ENCODE data around the gene PHF14. TPM values are rescaled to one million over a fixed set of nuclear protein-coding genes. Genes with fewer than 3 reads are reported as not detected.

Gene PHF14
- total RNA-seq, 1 experiment from 2014 or later, result 182 TPM

DNA sequence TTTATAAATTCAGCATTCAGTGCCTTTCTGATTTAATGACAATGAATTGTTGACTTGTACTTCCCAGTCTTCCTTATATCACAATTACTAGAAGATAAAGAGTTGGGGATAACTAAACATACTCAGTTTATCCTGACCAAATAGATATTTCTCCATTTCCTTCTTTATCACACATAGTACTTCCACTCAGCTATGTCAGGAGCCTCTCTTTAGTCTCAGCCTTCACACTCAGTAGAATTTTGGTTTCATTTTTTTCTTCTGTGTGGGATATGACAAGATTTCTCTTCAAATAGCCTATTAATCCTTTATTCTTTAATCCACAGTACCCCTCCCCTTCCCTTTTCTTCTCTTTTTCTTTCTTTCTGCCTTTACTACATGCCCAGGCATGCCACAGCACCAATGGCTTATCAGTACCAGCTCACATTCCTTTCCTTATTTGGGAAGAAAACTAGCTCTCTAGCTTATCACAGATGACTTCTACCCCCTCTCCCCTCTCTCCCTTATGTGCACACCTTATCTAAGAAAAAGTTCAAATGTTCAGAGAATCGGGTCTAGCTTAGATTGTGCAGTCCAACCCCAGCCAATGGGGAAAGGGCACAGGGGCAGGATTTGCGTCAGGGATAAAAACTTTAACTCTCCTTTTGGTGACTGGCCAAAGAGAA lies 109.0 kb downstream of the PHF14 start:
- Histone ChIP-seq H3K36me3 (ENCODE audit: insufficient read depth, low read length) (peaks cover 18% of the 10 kb centered on the region; the same call in 1 of the 2 replicates), H3K4me1 (ENCODE audit: low read length) (no peaks in the 10 kb centered on the region), H3K9me3 (ENCODE audit: low read length) (no peaks in the 10 kb centered on the region), H3K9me2 (replicated peaks; ENCODE audit: insufficient read depth, low read length) (no peaks in the 10 kb centered on the region; the same call in 1 of the 2 replicates), H3K4me3 (ENCODE audit: low read length) (no peak overlapping the region), H2AFZ (ENCODE audit: low read length) (no peak overlapping the region), H3K27ac (ENCODE audit: low read length) (no peak overlapping the region), H3K79me2 (ENCODE audit: low read length) (peaks cover 24% of the 10 kb centered on the region), H4K20me1 (ENCODE audit: insufficient read depth, low read depth, low read length) (no peaks in the 10 kb centered on the region), H3K27me3 (ENCODE audit: low read length) (no peaks in the 10 kb centered on the region), H3K9ac (ENCODE audit: low read length) (no peak overlapping the region), H3K4me2 (ENCODE audit: low read depth, low read length, poor library complexity, severe bottlenecking) (no peak overlapping the region)
- no peak for DNase-seq

DNA sequence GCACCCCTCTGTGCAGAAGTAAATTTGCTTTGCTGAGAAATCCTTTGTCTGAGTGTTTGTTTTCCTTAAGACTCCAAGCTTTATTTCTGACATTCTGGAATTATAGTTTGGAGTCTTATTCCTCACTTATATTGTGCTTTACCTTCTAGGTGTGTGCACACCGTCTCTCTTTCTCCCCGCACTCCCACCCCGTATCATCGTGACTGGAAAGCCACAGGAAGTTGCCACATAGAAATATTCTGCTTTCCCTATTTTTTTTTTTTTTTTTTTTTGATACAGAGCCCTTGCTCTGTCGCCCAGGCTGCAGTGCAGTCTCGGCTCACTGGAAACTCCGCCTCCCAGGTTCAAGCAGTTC lies 109.5 kb downstream of the PHF14 start:
- Histone ChIP-seq H3K9me3 (ENCODE audit: low read length) (no peaks in the 10 kb centered on the region), H3K9me2 (replicated peaks; ENCODE audit: insufficient read depth, low read length) (no peaks in the 10 kb centered on the region; the same call in 1 of the 2 replicates), H3K9ac (ENCODE audit: low read length) (no peak overlapping the region), H3K27me3 (ENCODE audit: low read length) (no peaks in the 10 kb centered on the region), H3K4me3 (ENCODE audit: low read length) (no peak overlapping the region), H3K4me1 (ENCODE audit: low read length) (no peaks in the 10 kb centered on the region), H3K79me2 (ENCODE audit: low read length) (peaks cover 21% of the 10 kb centered on the region), H3K27ac (ENCODE audit: low read length) (no peak overlapping the region), H3K36me3 (ENCODE audit: insufficient read depth, low read length) (peaks cover 22% of the 10 kb centered on the region; the same call in 1 of the 2 replicates), H3K4me2 (ENCODE audit: low read depth, low read length, poor library complexity, severe bottlenecking) (no peak overlapping the region), H2AFZ (ENCODE audit: low read length) (no peak overlapping the region), H4K20me1 (ENCODE audit: insufficient read depth, low read depth, low read length) (no peaks in the 10 kb centered on the region)
- DNase-seq, result no peak

DNA sequence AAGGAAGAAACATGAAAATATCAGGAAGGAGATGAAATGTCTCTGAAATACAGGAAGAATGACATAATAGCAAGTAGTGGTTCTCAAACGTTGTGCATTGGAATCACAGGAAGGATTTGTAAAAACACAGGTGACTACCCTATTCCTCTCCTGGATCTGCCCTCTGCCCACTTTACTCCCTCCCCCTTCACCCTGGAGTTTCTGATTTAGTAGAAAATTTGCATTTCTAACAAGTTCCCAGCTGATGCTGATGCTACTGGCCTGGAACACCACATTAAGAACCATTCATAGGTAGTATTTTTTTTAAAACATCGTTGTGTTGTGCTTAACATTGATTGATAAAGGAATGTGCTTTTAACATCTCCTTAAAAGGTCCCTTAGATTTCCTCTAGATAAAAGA lies 130.9 kb downstream of the PHF14 start:
- Histone ChIP-seq H3K4me3 (ENCODE audit: low read length) (no peak overlapping the region), H3K79me2 (ENCODE audit: low read length) (peaks cover 20% of the 10 kb centered on the region), H3K9me2 (replicated peaks; ENCODE audit: insufficient read depth, low read length) (no peaks in the 10 kb centered on the region), H3K9me3 (ENCODE audit: low read length) (no peaks in the 10 kb centered on the region), H3K27me3 (ENCODE audit: low read length) (no peaks in the 10 kb centered on the region), H3K9ac (ENCODE audit: low read length) (no peak overlapping the region), H3K36me3 (ENCODE audit: insufficient read depth, low read length) (peaks cover 48% of the 10 kb centered on the region), H3K27ac (ENCODE audit: low read length) (no peak overlapping the region), H3K4me2 (ENCODE audit: low read depth, low read length, poor library complexity, severe bottlenecking) (no peak overlapping the region), H3K4me1 (ENCODE audit: low read length) (peaks cover 25% of the 10 kb centered on the region), H2AFZ (ENCODE audit: low read length) (no peak overlapping the region), H4K20me1 (ENCODE audit: insufficient read depth, low read depth, low read length) (no peaks in the 10 kb centered on the region)
- DNase-seq, result no peak

DNA sequence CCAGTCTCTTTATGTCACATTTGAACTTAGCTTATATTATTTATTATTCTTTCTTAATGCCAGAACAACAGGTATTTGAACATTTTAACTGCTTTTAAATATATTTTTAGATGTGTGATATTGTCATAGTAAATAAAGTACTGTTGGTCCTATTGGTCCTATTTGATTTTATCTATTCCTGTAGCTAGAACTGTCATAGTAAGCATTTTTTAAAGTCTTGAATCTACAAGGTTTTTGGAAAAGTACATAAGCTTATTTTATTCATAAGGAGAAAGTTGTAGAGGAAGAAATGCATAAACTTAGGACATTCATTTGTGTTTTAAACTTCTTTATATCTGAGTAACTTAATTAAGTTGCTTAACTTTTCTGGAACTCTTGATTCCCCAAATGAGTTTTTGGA lies 136.0 kb downstream of the PHF14 start:
- Histone ChIP-seq H3K79me2 (ENCODE audit: low read length) (peaks cover 16% of the 10 kb centered on the region), H3K9me2 (replicated peaks; ENCODE audit: insufficient read depth, low read length) (no peaks in the 10 kb centered on the region), H4K20me1 (ENCODE audit: insufficient read depth, low read depth, low read length) (no peaks in the 10 kb centered on the region), H3K9ac (ENCODE audit: low read length) (no peak overlapping the region), H3K4me3 (ENCODE audit: low read length) (no peak overlapping the region), H3K4me2 (ENCODE audit: low read depth, low read length, poor library complexity, severe bottlenecking) (no peak overlapping the region), H3K9me3 (ENCODE audit: low read length) (no peaks in the 10 kb centered on the region), H3K36me3 (ENCODE audit: insufficient read depth, low read length) (peaks cover 35% of the 10 kb centered on the region), H2AFZ (ENCODE audit: low read length) (no peak overlapping the region), H3K27me3 (ENCODE audit: low read length) (no peaks in the 10 kb centered on the region), H3K4me1 (ENCODE audit: low read length) (peaks cover 1% of the 10 kb centered on the region), H3K27ac (ENCODE audit: low read length) (no peak overlapping the region)
- no peak for DNase-seq

DNA sequence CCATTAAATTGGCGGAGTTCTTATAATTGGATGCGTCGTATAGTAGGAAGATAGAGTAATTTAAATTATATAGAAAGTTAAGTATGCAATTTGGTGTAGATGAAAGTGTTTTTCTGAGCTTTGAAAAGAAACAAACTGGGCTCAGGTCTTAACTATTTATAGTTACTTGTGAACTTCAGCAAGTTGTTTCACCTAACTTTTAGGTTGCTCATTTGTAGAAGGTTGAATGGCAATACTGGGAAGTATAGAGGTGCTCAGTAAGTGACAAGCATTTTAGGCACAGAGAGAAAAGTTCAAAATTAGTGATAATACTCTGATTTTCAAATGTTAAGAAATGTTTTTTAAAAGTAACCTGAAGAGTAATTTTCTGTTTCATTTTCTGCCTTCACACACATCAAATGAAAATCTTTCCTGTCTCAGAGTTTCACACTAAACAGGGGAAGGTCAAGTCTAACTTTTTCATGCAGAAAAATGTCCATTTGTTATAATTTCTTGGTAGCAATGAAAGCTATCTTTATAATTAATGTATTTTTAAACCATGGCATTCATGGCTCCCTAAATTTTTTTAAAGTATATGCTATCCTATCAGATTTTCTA lies 146.5 kb downstream of the PHF14 start:
- no peaks in the 10 kb centered on the region for H3K9me2 ChIP-seq (replicated peaks; ENCODE audit: insufficient read depth, low read length)
- H2AFZ ChIP-seq (ENCODE audit: low read length), result no peak overlapping the region
- H3K27me3 ChIP-seq (ENCODE audit: low read length), result no peaks in the 10 kb centered on the region
- H3K27ac ChIP-seq (ENCODE audit: low read length), result no peak overlapping the region
- no peak overlapping the region for H3K9ac ChIP-seq (ENCODE audit: low read length)
- H3K4me1 ChIP-seq (ENCODE audit: low read length), result 0 out of 2 replicates have a peak, but pooled peaks cover 3% of the 10 kb centered on the region
- H3K4me3 ChIP-seq (ENCODE audit: low read length), result no peak overlapping the region
- no peaks in the 10 kb centered on the region for H4K20me1 ChIP-seq (ENCODE audit: insufficient read depth, low read depth, low read length)
- no peak for DNase-seq
- peaks cover 32% of the 10 kb centered on the region for H3K79me2 ChIP-seq (ENCODE audit: low read length)
- H3K4me2 ChIP-seq (ENCODE audit: low read depth, low read length, poor library complexity, severe bottlenecking), result no peak overlapping the region
- no peaks in the 10 kb centered on the region for H3K9me3 ChIP-seq (ENCODE audit: low read length)
- H3K36me3 ChIP-seq (ENCODE audit: insufficient read depth, low read length), result peaks cover 49% of the 10 kb centered on the region

DNA sequence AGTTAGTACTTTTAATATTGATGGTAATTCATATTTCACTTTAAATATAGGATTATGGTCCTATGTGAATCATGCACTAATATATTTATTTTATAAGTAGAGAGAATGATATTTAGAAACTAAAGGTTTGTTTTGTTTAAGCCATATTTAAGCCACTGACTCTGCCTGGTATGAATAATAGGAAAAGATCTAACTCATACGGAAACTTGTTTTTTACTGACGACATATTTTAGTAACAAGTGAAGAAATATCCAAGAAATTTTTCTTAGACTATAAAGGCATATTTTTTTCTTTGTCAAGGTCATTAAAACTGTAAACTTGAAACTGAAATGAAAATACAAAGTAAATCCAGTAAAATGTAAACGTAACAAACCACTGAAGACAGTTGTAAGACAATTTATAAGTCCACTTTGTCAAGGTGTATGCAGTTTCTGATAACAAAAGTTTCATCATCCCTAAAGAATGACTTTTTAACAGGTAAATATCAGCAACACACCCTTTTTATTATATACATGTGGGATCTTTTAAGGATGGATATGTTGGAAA lies 147.1 kb downstream of the PHF14 start:
- Histone ChIP-seq H3K4me1 (ENCODE audit: low read length) (0 out of 2 replicates have a peak, but pooled peaks cover 3% of the 10 kb centered on the region), H3K9ac (ENCODE audit: low read length) (no peak overlapping the region), H3K9me3 (ENCODE audit: low read length) (no peaks in the 10 kb centered on the region), H4K20me1 (ENCODE audit: insufficient read depth, low read depth, low read length) (no peaks in the 10 kb centered on the region), H2AFZ (ENCODE audit: low read length) (no peak overlapping the region), H3K4me3 (ENCODE audit: low read length) (no peak overlapping the region), H3K79me2 (ENCODE audit: low read length) (peaks cover 29% of the 10 kb centered on the region), H3K27me3 (ENCODE audit: low read length) (no peaks in the 10 kb centered on the region), H3K9me2 (replicated peaks; ENCODE audit: insufficient read depth, low read length) (no peaks in the 10 kb centered on the region), H3K4me2 (ENCODE audit: low read depth, low read length, poor library complexity, severe bottlenecking) (no peak overlapping the region), H3K36me3 (ENCODE audit: insufficient read depth, low read length) (peaks cover 43% of the 10 kb centered on the region), H3K27ac (ENCODE audit: low read length) (no peak overlapping the region)
- DNase-seq, result no peak

DNA sequence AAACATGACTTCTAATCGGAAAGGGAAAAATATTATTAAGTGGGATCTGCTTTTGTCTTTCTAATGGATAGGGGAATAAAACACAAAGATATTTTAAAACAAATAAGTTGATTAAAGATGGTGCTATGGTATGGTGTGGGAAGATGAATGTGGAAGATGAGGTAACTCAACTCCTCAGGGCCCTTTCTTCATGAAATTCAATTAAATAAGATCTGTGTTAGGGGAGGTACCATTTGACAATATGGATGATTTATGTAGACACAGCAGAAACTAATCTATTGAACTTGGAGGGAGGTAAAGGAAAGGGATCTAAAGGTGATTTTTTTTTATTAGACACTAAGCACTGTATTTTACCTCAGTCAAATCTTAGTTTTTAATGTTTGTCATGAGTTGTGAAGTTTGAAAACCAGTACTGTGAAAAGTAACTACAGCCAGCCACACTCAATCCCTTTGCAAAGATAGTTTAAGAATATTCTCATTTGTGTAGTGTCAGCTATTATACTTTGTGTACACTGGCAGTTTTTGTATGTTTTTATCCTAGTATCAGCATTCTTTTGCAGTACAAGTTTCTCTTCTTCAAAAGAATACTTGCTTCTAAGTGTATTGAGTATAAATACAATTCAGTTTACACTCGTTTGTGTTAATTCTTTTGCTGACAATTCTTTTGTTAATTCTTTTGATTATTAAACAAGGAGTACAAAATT lies 151.3 kb downstream of the PHF14 start:
- no peak overlapping the region for H3K4me2 ChIP-seq (ENCODE audit: low read depth, low read length, poor library complexity, severe bottlenecking)
- peaks cover 20% of the 10 kb centered on the region for H3K36me3 ChIP-seq (ENCODE audit: insufficient read depth, low read length)
- DNase-seq, result no peak
- H3K4me1 ChIP-seq (ENCODE audit: low read length), result peaks cover 16% of the 10 kb centered on the region; the same call in 1 of the 2 replicates
- no peak overlapping the region; the same call in 1 of the 2 replicates for H3K27ac ChIP-seq (ENCODE audit: low read length)
- H2AFZ ChIP-seq (ENCODE audit: low read length), result no peak overlapping the region
- H3K9me2 ChIP-seq (replicated peaks; ENCODE audit: insufficient read depth, low read length), result no peaks in the 10 kb centered on the region
- H3K79me2 ChIP-seq (ENCODE audit: low read length), result peaks cover 18% of the 10 kb centered on the region; the same call in 1 of the 2 replicates
- H3K9ac ChIP-seq (ENCODE audit: low read length), result no peak overlapping the region
- H4K20me1 ChIP-seq (ENCODE audit: insufficient read depth, low read depth, low read length), result no peaks in the 10 kb centered on the region
- no peaks in the 10 kb centered on the region for H3K9me3 ChIP-seq (ENCODE audit: low read length)
- no peak overlapping the region for H3K4me3 ChIP-seq (ENCODE audit: low read length)
- no peaks in the 10 kb centered on the region for H3K27me3 ChIP-seq (ENCODE audit: low read length)

All from Karpas-422 (cell line).